Mesendoderm (in vitro differentiated cells): ENCODE data around the gene LRRC28.
"Not testable (repeated sequence)": the region's sequence is repeated elsewhere in the genome, so short reads cannot be mapped to it uniquely, and the experiment has no call there.

ENCODE experiments used
- DNase-seq: peaks from one replicate; pipeline ENCODE4 v3.0.0; 2013
- H2AK5ac ChIP-seq: 2 replicates; pipeline ENCODE4 v1.6.1; 2013; ENCODE audit warnings: low read length, inconsistent platforms
- H2BK120ac ChIP-seq: 2 replicates; pipeline ENCODE4 v1.6.1; 2013; ENCODE audit warnings: low read depth, mild to moderate bottlenecking, low read length, moderate library complexity, mixed read lengths
- H2BK15ac ChIP-seq: replicated peaks from 2 replicates; pipeline ENCODE4 v1.6.1; 2013; ENCODE audit warnings: low read depth, mild to moderate bottlenecking, moderate library complexity
- H2BK5ac ChIP-seq: 2 replicates; pipeline ENCODE4 v1.6.1; 2013; ENCODE audit warnings: low read length, inconsistent platforms
- H3K18ac ChIP-seq: 2 replicates; pipeline ENCODE4 v1.6.1; 2013; ENCODE audit warnings: mild to moderate bottlenecking, low read length, mixed read lengths
- H3K23ac ChIP-seq: one replicate; pipeline ENCODE4 v1.6.1; 2013; ENCODE audit warnings: low read length
- H3K27ac ChIP-seq: 2 replicates; pipeline ENCODE4 v1.5.1; 2013; ENCODE audit warnings: low read depth, mild to moderate bottlenecking, inconsistent platforms, low read length, moderate library complexity
- H3K27me3 ChIP-seq: 2 replicates; pipeline ENCODE4 v1.6.1; 2013; ENCODE audit warnings: low read length, control low read depth, mild to moderate bottlenecking, inconsistent platforms; ENCODE audit not compliant: insufficient read depth, poor library complexity
- H3K36me3 ChIP-seq: 2 replicates; pipeline ENCODE4 v1.6.1; 2013; ENCODE audit warnings: low read length, inconsistent platforms; ENCODE audit not compliant: control insufficient read depth, insufficient read depth
- H3K4ac ChIP-seq: one replicate; pipeline ENCODE4 v1.6.1; 2013; ENCODE audit warnings: low read depth, mild to moderate bottlenecking, low read length, moderate library complexity
- H3K4me1 ChIP-seq: 2 replicates; pipeline ENCODE4 v1.6.1; 2013; ENCODE audit warnings: low read depth, low read length, inconsistent platforms; ENCODE audit not compliant: control insufficient read depth
- H3K4me2 ChIP-seq: 2 replicates; pipeline ENCODE4 v1.6.1; 2013; ENCODE audit warnings: low read length
- H3K4me3 ChIP-seq: 2 replicates; pipeline ENCODE4 v1.5.1; 2013; ENCODE audit warnings: mild to moderate bottlenecking, low read length
- H3K56ac ChIP-seq: one replicate; pipeline ENCODE4 v1.6.1; 2013; ENCODE audit warnings: low read length
- H3K79me1 ChIP-seq: 2 replicates; pipeline ENCODE4 v1.6.1; 2013; ENCODE audit warnings: low read length, inconsistent platforms
- H3K79me2 ChIP-seq: 2 replicates; pipeline ENCODE4 v1.6.1; 2013; ENCODE audit warnings: mild to moderate bottlenecking, low read length; ENCODE audit not compliant: control insufficient read depth, insufficient read depth
- H3K9ac ChIP-seq: 2 replicates; pipeline ENCODE4 v1.6.1; 2013; ENCODE audit warnings: low read length, inconsistent platforms
- H4K5ac ChIP-seq: one replicate; pipeline ENCODE4 v1.6.1; 2013; ENCODE audit warnings: low read length
- H4K8ac ChIP-seq: one replicate; pipeline ENCODE4 v1.6.1; 2013; ENCODE audit warnings: low read depth, mild to moderate bottlenecking, control low read depth, low read length, moderate library complexity
- WGBS: extraction: QIAGEN DNeasy Blood & Tissue Kit; methylation state at CpG from one replicate; pipeline ENCODE4 v1.1.7; 2013; ENCODE audit warnings: low lambda C conversion rate, missing lambda C conversion rate; ENCODE audit not compliant: insufficient coverage; ENCODE audit errors: extremely low coverage; 5-methylcytosine and 5-hydroxymethylcytosine counted together

LRRC28 gene

DNA sequence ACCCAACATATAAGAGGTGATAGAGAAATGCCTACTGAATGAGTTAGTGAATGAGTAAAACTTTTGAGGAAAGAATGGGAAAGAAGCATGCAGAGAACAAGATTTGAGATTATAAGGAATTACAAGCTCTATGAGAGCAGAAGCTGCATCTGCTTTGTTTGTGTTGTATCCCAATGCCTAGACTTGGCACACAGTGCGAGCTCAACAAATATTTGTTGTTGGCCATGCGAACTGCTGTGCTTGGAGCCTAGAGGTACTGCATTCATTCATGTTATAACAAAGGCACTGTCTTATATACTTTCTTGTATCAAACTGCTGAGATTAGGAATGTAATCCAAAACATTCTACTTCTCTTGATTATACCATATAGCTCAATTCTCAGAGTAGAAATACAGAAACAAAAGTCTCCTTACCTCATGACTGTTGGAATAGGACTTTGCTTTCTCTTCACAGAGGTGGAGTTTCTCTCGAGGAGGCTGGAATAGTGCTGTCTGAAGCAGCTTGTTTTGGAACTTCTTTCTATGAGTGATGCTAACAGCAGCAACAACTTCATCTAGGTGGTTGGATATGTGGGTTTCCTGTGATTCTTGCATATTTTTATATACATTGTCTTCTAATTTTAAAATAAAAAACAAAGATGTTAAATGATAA, 23.0 kb upstream of the LRRC28 start:
- no CpG with 5 or more reads among the region's 3 CpGs for WGBS
- Histone ChIP-seq H3K56ac (no peak overlapping the region), H3K79me2 (no peaks in the 10 kb centered on the region), H3K27ac (no peak overlapping the region), H3K9ac (no peak overlapping the region), H2BK5ac (no peak overlapping the region), H2AK5ac (no peak overlapping the region), H4K8ac (no peak overlapping the region), H2BK15ac (no peak overlapping the region), H4K5ac (no peak overlapping the region), H2BK120ac (no peak overlapping the region), H3K79me1 (no peaks in the 10 kb centered on the region), H3K23ac (no peak overlapping the region), H3K4me2 (no peak overlapping the region), H3K4me1 (no peaks in the 10 kb centered on the region), H3K27me3 (no peaks in the 10 kb centered on the region), H3K4me3 (no peak overlapping the region), H3K4ac (no peak overlapping the region), H3K18ac (no peak overlapping the region), H3K36me3 (peaks cover 5% of the 10 kb centered on the region)
- DNase-seq, result no peak

DNA sequence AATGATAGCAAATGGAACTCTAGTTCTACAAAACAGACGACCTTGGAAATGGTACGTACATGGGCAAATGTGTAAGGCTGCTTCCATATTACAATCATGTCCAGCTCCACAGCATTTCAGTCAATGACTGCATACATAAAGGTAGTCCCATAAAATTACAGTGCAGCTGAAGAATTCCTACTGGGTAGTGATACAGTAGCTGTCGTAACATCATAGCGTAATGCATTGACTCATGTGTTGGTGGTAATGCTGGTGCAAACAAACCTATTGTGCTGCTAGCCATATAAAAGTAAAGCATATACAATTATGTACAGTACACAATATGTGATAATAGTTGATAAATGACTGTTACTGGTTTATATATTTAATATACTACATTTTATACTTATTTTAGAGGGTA, 20.4 kb upstream of the LRRC28 start:
- Histone ChIP-seq H3K79me1 (no peaks in the 10 kb centered on the region), H3K9ac (no peak overlapping the region), H3K27ac (no peak overlapping the region), H2AK5ac (no peak overlapping the region), H2BK120ac (no peak overlapping the region), H3K36me3 (peaks cover 2% of the 10 kb centered on the region), H3K23ac (no peak overlapping the region), H3K4me3 (no peak overlapping the region), H4K5ac (no peak overlapping the region), H3K18ac (no peak overlapping the region), H3K56ac (no peak overlapping the region), H4K8ac (no peak overlapping the region), H2BK15ac (no peak overlapping the region), H3K27me3 (no peaks in the 10 kb centered on the region), H3K4me1 (no peaks in the 10 kb centered on the region), H3K4ac (no peak overlapping the region), H3K4me2 (no peak overlapping the region), H2BK5ac (no peak overlapping the region), H3K79me2 (no peaks in the 10 kb centered on the region)
- no peak for DNase-seq
- WGBS, result no CpG with 5 or more reads among the region's 4 CpGs

DNA sequence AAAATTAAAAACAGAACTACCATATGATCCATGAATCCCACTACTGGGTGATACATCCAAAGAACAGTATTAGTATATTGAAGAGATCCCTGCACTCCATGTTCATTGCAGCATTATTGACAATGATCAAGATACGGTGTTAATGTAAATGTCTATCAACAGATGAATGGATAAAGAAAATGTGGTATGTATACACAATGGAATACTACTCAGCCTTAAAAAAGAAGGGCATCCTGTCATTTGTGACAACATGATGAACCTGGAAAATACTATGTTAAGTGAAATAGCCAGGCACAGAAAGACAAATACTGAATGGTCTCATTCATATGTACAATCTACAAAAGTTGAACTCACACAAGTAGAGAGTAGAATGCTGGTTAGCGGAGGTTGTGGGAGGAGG, 18.5 kb upstream of the LRRC28 start:
- H2AK5ac ChIP-seq, result no peak overlapping the region
- no peak overlapping the region for H4K8ac ChIP-seq
- H2BK5ac ChIP-seq, result no peak overlapping the region
- no peaks in the 10 kb centered on the region for H3K27me3 ChIP-seq
- no peak overlapping the region for H3K4ac ChIP-seq
- no peak overlapping the region for H2BK15ac ChIP-seq
- DNase-seq, result no peak
- H4K5ac ChIP-seq, result no peak overlapping the region
- no peak overlapping the region for H2BK120ac ChIP-seq
- WGBS, result no CpG with 5 or more reads among the region's 2 CpGs
- H3K4me1 ChIP-seq, result no peaks in the 10 kb centered on the region
- no peak overlapping the region for H3K9ac ChIP-seq
- no peak overlapping the region for H3K27ac ChIP-seq
- no peaks in the 10 kb centered on the region for H3K79me2 ChIP-seq
- H3K23ac ChIP-seq, result no peak overlapping the region
- H3K36me3 ChIP-seq, result no peaks in the 10 kb centered on the region
- H3K18ac ChIP-seq, result no peak overlapping the region
- H3K4me3 ChIP-seq, result no peak overlapping the region
- H3K79me1 ChIP-seq, result no peaks in the 10 kb centered on the region
- no peak overlapping the region for H3K4me2 ChIP-seq
- H3K56ac ChIP-seq, result no peak overlapping the region

DNA sequence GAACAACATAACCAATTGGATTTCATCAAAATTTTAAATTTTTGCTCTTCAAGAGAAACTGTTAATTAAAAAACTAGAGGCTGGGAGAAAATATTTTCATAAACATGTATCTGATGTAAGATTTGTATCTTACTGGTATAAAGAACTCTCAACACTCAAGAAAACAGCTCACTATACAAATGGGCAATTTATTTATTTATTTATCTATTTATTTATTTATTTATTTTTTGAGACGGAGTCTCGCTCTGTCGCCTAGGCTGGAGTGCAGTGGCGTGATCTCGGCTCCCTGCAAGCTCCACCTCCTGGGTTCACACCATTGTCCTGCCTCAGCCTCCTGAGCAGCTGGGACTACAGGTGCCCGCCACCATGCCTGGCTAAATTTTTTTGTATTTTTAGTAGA, 17.1 kb upstream of the LRRC28 start:
- H3K27ac ChIP-seq, H2BK120ac ChIP-seq, H2BK15ac ChIP-seq, H4K8ac ChIP-seq, H3K4me1 ChIP-seq, DNase-seq, H3K79me1 ChIP-seq, H3K27me3 ChIP-seq, H3K4me3 ChIP-seq, H3K4ac ChIP-seq, H2AK5ac ChIP-seq, H3K4me2 ChIP-seq, H3K9ac ChIP-seq, H2BK5ac ChIP-seq, H3K79me2 ChIP-seq, H3K56ac ChIP-seq, H4K5ac ChIP-seq, H3K23ac ChIP-seq, H3K36me3 ChIP-seq, H3K18ac ChIP-seq: not testable (repeated sequence)
- WGBS, result no CpG with 5 or more reads among the region's 6 CpGs

DNA sequence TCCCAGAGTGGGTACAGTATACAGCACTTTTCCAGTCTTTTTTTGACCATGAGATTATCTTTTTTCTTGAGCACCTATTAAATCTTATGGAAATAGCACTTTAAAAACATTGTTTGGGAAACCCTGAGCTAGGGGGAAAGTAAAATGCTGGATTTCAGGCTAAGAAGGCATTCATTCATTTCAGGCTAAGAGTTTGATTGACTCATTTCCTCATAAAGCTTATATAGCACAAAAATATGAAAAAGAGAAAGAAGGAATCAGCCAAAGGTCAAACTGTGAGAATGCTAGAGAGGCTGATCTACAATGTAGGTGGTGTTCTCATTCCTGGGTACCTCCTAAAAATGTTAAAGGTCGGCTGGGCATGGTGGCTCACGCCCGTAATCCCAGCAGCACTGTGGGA, 12.4 kb upstream of the LRRC28 start:
- H4K5ac ChIP-seq, result no peak overlapping the region
- H3K56ac ChIP-seq, result no peak overlapping the region
- WGBS, result no CpG with 5 or more reads among the region's 3 CpGs
- H3K79me1 ChIP-seq, result no peaks in the 10 kb centered on the region
- no peak overlapping the region for H3K9ac ChIP-seq
- H2BK120ac ChIP-seq, result no peak overlapping the region
- H3K4ac ChIP-seq, result no peak overlapping the region
- no peak overlapping the region for H3K27ac ChIP-seq
- no peaks in the 10 kb centered on the region for H3K27me3 ChIP-seq
- H3K36me3 ChIP-seq, result no peaks in the 10 kb centered on the region
- H4K8ac ChIP-seq, result no peak overlapping the region
- no peak overlapping the region for H2AK5ac ChIP-seq
- DNase-seq, result no peak
- H3K4me2 ChIP-seq, result no peak overlapping the region
- no peak overlapping the region for H3K23ac ChIP-seq
- H3K79me2 ChIP-seq, result no peaks in the 10 kb centered on the region
- H3K4me1 ChIP-seq, result no peaks in the 10 kb centered on the region
- H2BK15ac ChIP-seq, result no peak overlapping the region
- no peak overlapping the region for H2BK5ac ChIP-seq
- no peak overlapping the region for H3K4me3 ChIP-seq
- no peak overlapping the region for H3K18ac ChIP-seq

DNA sequence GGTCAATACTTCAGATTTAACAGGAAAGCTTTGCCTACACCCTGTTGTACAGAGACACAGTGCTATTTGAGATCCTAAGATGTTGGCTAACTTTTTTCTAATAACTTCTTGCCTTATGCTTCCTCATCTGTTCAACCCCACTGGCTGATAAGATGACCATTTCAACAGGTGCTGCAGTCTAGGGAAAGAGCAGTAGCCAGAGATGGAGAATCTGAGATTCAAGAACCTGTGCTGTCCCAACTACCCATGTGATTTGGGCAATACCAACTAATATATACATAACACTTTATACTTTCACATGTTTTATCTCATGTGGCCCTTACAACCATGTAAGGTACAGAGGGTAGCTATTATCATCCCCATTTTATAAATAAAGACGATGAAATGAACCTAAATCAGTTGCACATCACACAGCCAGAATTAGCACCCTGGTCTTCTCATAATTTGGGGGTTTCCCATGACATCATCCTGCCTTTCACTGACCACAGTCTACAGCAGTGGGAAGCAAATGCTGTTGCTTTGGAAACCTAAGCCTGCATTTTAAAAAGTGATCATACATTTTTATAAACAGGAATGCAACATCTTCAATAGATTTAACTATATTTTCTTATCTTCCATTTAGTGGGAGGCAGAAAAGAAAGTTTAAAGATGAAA, 11.6 kb upstream of the LRRC28 start:
- H3K4me3 ChIP-seq, result no peak overlapping the region
- no peak for DNase-seq
- no CpG with 5 or more reads among the region's 1 CpG for WGBS

More for the DNA sequence above, 11.6 kb upstream of the LRRC28 start:
- Histone ChIP-seq H2BK120ac (no peak overlapping the region), H3K9ac (no peak overlapping the region), H3K18ac (no peak overlapping the region), H2BK15ac (no peak overlapping the region), H3K27ac (no peak overlapping the region), H4K8ac (no peak overlapping the region), H4K5ac (no peak overlapping the region), H3K4me1 (no peaks in the 10 kb centered on the region), H3K79me1 (no peaks in the 10 kb centered on the region), H3K4ac (no peak overlapping the region), H3K36me3 (no peaks in the 10 kb centered on the region), H3K79me2 (no peaks in the 10 kb centered on the region), H3K23ac (no peak overlapping the region), H2BK5ac (no peak overlapping the region), H3K4me2 (no peak overlapping the region), H2AK5ac (no peak overlapping the region), H3K27me3 (no peaks in the 10 kb centered on the region), H3K56ac (no peak overlapping the region)
